Naive thymus-derived CD4-positive, alpha-beta T cell (primary cell): Measurements from ENCODE around the gene RAC2. TPM values are rescaled to one million over a fixed set of nuclear protein-coding genes. Genes with fewer than 3 reads are reported as not detected.

ENCODE experiments used
- ATAC-seq: fragments of 150-1000 bp; cut with Tn5 transposase; 2 replicates; pipeline ENCODE4 v1.10.0; 2021; ENCODE audit warnings: mild to moderate bottlenecking, moderate library complexity
- CTCF ChIA-PET: fragments of 350-600 bp; sonication (Branson Sonifier 250); formaldehyde crosslinking; loops from one replicate; lab custom pipeline; 2021; ENCODE audit warnings: antibody characterized with exemption; lab: Charles Lee
- POLR2A ChIA-PET: fragments of 350-600 bp; sonication (Branson Sonifier 250); formaldehyde crosslinking; loops from one replicate; lab custom pipeline; 2021; ENCODE audit warnings: antibody characterized with exemption, inconsistent platforms; lab: Charles Lee
- DNase-seq, 9 donors: peaks; one replicate each; pipeline versions ENCODE4 v3.0.0 to v3.0.0-alpha.2; 2020 to 2022; ENCODE audit warnings: mixed read lengths in 1 of 9
- H3K27ac ChIP-seq: one replicate; pipeline ENCODE4 v1.7.0; 2013; ENCODE audit warnings: mild to moderate bottlenecking, low read depth, low read length, moderate library complexity
- H3K27me3 ChIP-seq, 2 donors: one replicate each; pipeline ENCODE4 v1.7.0; 2013; ENCODE audit warnings: low read length in 2 of 2, mild to moderate bottlenecking in 2 of 2, moderate library complexity in 2 of 2; ENCODE audit not compliant: control insufficient read depth in 2 of 2, insufficient read depth in 2 of 2
- H3K36me3 ChIP-seq, 3 experiments: 1 replicate in 2 of 3; 2 replicates in 1 of 3; pipeline ENCODE4 v1.7.0; 2013; ENCODE audit warnings: low read length in 3 of 3, mild to moderate bottlenecking in 3 of 3, moderate library complexity in 1 of 3; ENCODE audit not compliant: insufficient read depth in 3 of 3, control insufficient read depth in 2 of 3
- H3K4me1 ChIP-seq, 2 donors: one replicate each; pipeline ENCODE4 v1.7.0; 2013; ENCODE audit warnings: low read length in 2 of 2, mild to moderate bottlenecking in 2 of 2, moderate library complexity in 1 of 2; ENCODE audit not compliant: control insufficient read depth in 2 of 2, insufficient read depth in 2 of 2
- H3K4me3 ChIP-seq: 2 replicates; pipeline ENCODE4 v1.7.0; 2013; ENCODE audit warnings: mild to moderate bottlenecking, low read length
- H3K9me3 ChIP-seq, 3 experiments: 1 replicate in 2 of 3; 2 replicates in 1 of 3; pipeline ENCODE4 v1.7.0; 2013; ENCODE audit warnings: low read length in 3 of 3; ENCODE audit not compliant: control insufficient read depth in 2 of 3
- H3K27ac Mint-ChIP-seq, 9 donors: one replicate each; pipeline ENCODE4 v1.8.0; 2020 to 2022; ENCODE audit warnings: mixed read lengths in 9 of 9, mild to moderate bottlenecking in 8 of 9, moderate library complexity in 5 of 9, inconsistent platforms in 2 of 9
- H3K27me3 Mint-ChIP-seq, 5 donors: one replicate each; pipeline ENCODE4 v1.8.0; 2021 to 2022; ENCODE audit warnings: mixed read lengths in 5 of 5, mild to moderate bottlenecking in 1 of 5
- H3K36me3 Mint-ChIP-seq, 5 donors: one replicate each; pipeline ENCODE4 v1.8.0; 2020 to 2022; ENCODE audit warnings: mixed read lengths in 5 of 5, mild to moderate bottlenecking in 3 of 5, inconsistent platforms in 1 of 5
- H3K4me1 Mint-ChIP-seq, 7 donors: one replicate each; pipeline ENCODE4 v1.8.0; 2020 to 2022; ENCODE audit warnings: mixed read lengths in 7 of 7, mild to moderate bottlenecking in 3 of 7, inconsistent platforms in 1 of 7
- H3K4me3 Mint-ChIP-seq, 10 donors: one replicate each; pipeline ENCODE4 v1.8.0; 2020 to 2022; ENCODE audit warnings: mild to moderate bottlenecking in 10 of 10, mixed read lengths in 10 of 10, moderate library complexity in 6 of 10, inconsistent platforms in 2 of 10
- H3K9me3 Mint-ChIP-seq, 11 donors: one replicate each; pipeline ENCODE4 v1.8.0; 2020 to 2022; ENCODE audit warnings: mixed read lengths in 11 of 11, mild to moderate bottlenecking in 4 of 11, inconsistent platforms in 1 of 11, moderate library complexity in 1 of 11
- intact Hi-C, 2 donors: fragments of 100-400 bp; cut with micrococcal nuclease; formaldehyde crosslinking; loops; one replicate each; pipeline ENCODE4 v1.15.1; 2023
- polyA plus RNA-seq, 2 donors: library from polyadenylated mRNA; unstranded; fragments of 300-500 nt; fragmentation: Illumina TruSeq; gene quantifications; one replicate each; pipeline ENCODE4 v1.2.3, GENCODE V29; 2021
- total RNA-seq, 6 experiments: library from RNA in 5 of 6; stranded (reverse) in 5 of 6; gene quantifications; 1 replicate in 5 of 6; 2 replicates in 1 of 6; pipeline ENCODE4 v1.2.3 and lab custom pipeline; 2021 to 2026

The RAC2 gene
- total and polyA plus RNA-seq, 7 experiments from 2014 or later = 263 to 886 (median 468) TPM

- peak overlapping the region; percentile 89 to 99 (median 95) for H3K27ac Mint-ChIP-seq
- ATAC-seq = no peak
- H3K4me1 Mint-ChIP-seq = peaks cover 61 to 99% (median 91%) of the 10 kb centered on the region in 7 donors
- no peaks in the 10 kb centered on the region for H3K27me3 Mint-ChIP-seq
- Histone ChIP-seq H3K4me1 (peaks cover 56 to 71% of the 10 kb centered on the region in 2 donors), H3K36me3 (peaks cover 0 to 15% (median 2%) of the 10 kb centered on the region in 3 experiments), H3K27ac (peak overlapping the region; percentile 77), H3K9me3 (no peaks in the 10 kb centered on the region), H3K4me3 (peak overlapping the region; percentile 35), H3K27me3 (no peaks in the 10 kb centered on the region)
- peaks cover 0 to 8% (median 2%) of the 10 kb centered on the region in 11 donors for H3K9me3 Mint-ChIP-seq
- CTCF ChIA-PET = interaction anchor here (1.3 to 6.6 kb wide), 7 partner anchors 11 to 50 kb away, joined by 4 to 49 read pairs (median 15); partner anchors contain the start of gene RAC2
- POLR2A ChIA-PET = interaction anchor here (0.6 to 22.1 kb wide), 7 partner anchors 14 to 442 kb away, joined by 3 to 335 read pairs (median 13); partner anchors contain the start of genes IFT27 and RAC2
- H3K36me3 Mint-ChIP-seq = peaks cover 3 to 48% (median 29%) of the 10 kb centered on the region in 5 donors
- intact Hi-C loops = no loop called here
- DNase-seq = no peak
- H3K4me3 Mint-ChIP-seq = peak overlapping the region; percentile 74 to 92 (median 83)
Observed at GRCh38 chr22:37218399-37218770, 25.7 kb downstream of the RAC2 start.

- Mint-ChIP-seq H3K27ac (peak overlapping the region in 6 of 9 donors; percentile 33 to 97 (median 88)), H3K36me3 (peaks cover 3 to 27% (median 25%) of the 10 kb centered on the region in 5 donors), H3K9me3 (peaks cover 0 to 4% (median 0%) of the 10 kb centered on the region in 11 donors), H3K4me3 (peak overlapping the region in 4 of 10 donors; percentile 32 to 84 (median 46)), H3K27me3 (no peaks in the 10 kb centered on the region), H3K4me1 (peaks cover 48 to 90% (median 82%) of the 10 kb centered on the region in 7 donors)
- Histone ChIP-seq H3K4me3 (no peak overlapping the region), H3K4me1 (peaks cover 36 to 47% of the 10 kb centered on the region in 2 donors), H3K9me3 (no peaks in the 10 kb centered on the region), H3K27ac (no peak overlapping the region), H3K27me3 (no peaks in the 10 kb centered on the region), H3K36me3 (peaks cover 0 to 14% (median 3%) of the 10 kb centered on the region in 3 experiments)
- ChIA-PET POLR2A (interaction anchor here (1.7 to 22.1 kb wide), 5 partner anchors 9 to 25 kb away, joined by 6 to 335 read pairs (median 256); partner anchors contain the start of gene RAC2), CTCF (interaction anchor here (0.6 to 6.6 kb wide), 7 partner anchors 10 to 44 kb away, joined by 3 to 49 read pairs (median 15); partner anchors contain the start of gene RAC2)
- intact Hi-C loops = no loop called here
- ATAC-seq (no peak), DNase-seq (no peak)
Observed at GRCh38 chr22:37215890-37216289, 28.2 kb downstream of the RAC2 start.

DNA sequence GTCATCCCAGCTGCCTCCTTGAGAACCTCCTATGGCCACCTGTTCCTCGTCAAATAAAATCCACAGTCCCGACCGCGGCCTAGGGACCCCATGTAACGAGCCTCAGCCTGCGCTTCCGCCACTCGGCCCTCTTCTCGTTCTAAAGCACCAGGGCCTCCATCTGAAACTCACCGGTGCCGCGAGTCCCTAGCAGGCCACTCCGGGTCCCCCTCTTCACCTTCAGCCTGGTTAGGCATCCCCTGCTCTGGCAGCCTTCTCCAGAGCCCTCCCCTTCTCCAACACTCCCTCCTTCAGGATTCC is 29.4 kb downstream of the RAC2 start:
- CTCF ChIA-PET = interaction anchor here (0.6 to 6.6 kb wide), 2 partner anchors 45 to 101 kb away, joined by 3 to 49 read pairs; no protein-coding TSS in a partner anchor
- peaks cover 0 to 25% (median 20%) of the 10 kb centered on the region in 5 donors for H3K36me3 Mint-ChIP-seq
- DNase-seq = no peak
- Histone ChIP-seq H3K4me1 (peaks cover 24 to 41% of the 10 kb centered on the region in 2 donors), H3K36me3 (peaks cover 0 to 14% (median 3%) of the 10 kb centered on the region in 3 experiments), H3K9me3 (no peaks in the 10 kb centered on the region), H3K27me3 (no peaks in the 10 kb centered on the region), H3K4me3 (no peak overlapping the region), H3K27ac (no peak overlapping the region)
- H3K27me3 Mint-ChIP-seq = no peaks in the 10 kb centered on the region
- peaks cover 41 to 88% (median 80%) of the 10 kb centered on the region in 7 donors for H3K4me1 Mint-ChIP-seq
- no peaks in the 10 kb centered on the region for H3K9me3 Mint-ChIP-seq
- H3K27ac Mint-ChIP-seq = peak overlapping the region in 8 of 9 donors; percentile 17 to 93 (median 62)
- POLR2A ChIA-PET = interaction anchor here (0.8 to 22.1 kb wide), 4 partner anchors 11 to 83 kb away, joined by 3 to 335 read pairs (median 267); partner anchors contain the start of gene RAC2
- intact Hi-C loops = no loop called here
- no peak for ATAC-seq
- H3K4me3 Mint-ChIP-seq = peak overlapping the region in 5 of 10 donors; percentile 11 to 84 (median 34)

DNA sequence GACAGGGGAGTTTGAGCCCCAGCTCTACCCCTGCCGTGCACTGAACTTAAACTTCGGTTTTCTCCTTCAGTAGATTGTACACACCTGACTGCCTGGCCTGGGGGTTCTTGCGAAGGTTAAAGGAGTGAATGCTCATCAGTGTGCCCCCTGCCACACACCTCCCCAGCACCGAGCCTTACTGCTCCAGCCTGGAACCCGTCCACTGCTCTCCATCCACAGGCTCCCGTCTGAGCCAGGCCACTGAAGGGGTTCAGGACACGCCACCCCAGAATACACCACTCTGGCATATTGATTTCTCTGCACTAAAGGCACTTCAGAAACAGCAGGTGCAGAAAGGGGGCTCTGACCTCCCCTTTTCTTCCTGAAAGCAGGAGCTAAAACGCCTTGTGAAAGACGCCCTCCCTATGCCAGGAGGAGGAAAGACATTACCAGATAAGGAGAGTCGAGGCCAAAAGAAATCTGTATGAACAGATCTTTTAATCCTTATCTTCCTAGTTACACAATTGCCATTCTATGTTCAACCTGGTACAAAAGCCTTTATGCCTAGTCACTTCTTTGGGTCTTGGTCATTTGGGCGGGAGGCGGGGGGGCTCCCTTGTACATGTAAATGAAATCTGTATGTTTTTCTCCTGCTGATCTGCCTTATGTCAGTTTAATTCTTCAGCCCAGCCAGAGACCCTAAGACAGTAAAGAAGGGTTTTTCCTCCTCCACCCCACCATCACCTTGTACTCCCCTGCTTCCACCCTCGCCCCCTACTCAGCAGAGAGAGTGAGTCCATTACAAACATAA is 29.9 kb downstream of the RAC2 start:
- Histone ChIP-seq H3K27ac (no peak overlapping the region), H3K4me3 (no peak overlapping the region), H3K4me1 (peaks cover 19 to 35% of the 10 kb centered on the region in 2 donors), H3K36me3 (peaks cover 0 to 14% (median 3%) of the 10 kb centered on the region in 3 experiments), H3K9me3 (no peaks in the 10 kb centered on the region), H3K27me3 (no peaks in the 10 kb centered on the region)
- intact Hi-C loops = no loop called here
- DNase-seq (no peak), ATAC-seq (no peak)
- peak overlapping the region in 8 of 9 donors; percentile 30 to 93 (median 62) for H3K27ac Mint-ChIP-seq
- peaks cover 37 to 85% (median 80%) of the 10 kb centered on the region in 7 donors for H3K4me1 Mint-ChIP-seq
- peak overlapping the region in 5 of 10 donors; percentile 11 to 63 (median 21) for H3K4me3 Mint-ChIP-seq
- H3K36me3 Mint-ChIP-seq = peaks cover 0 to 25% (median 20%) of the 10 kb centered on the region in 5 donors
- CTCF ChIA-PET = interaction anchor here (0.6 kb wide), 2 partner anchors 14 to 100 kb away, joined by 3 to 4 read pairs; no protein-coding TSS in a partner anchor
- H3K9me3 Mint-ChIP-seq = no peaks in the 10 kb centered on the region
- POLR2A ChIA-PET = interaction anchor here (0.8 to 22.1 kb wide), 3 partner anchors 10 to 93 kb away, joined by 3 to 278 read pairs (median 256); no protein-coding TSS in a partner anchor
- no peaks in the 10 kb centered on the region for H3K27me3 Mint-ChIP-seq

GRCh38 chr22:37213218-37213855 is 30.7 kb downstream of the RAC2 start:
- peaks cover 12 to 37% of the 10 kb centered on the region in 2 donors for H3K4me1 ChIP-seq
- no peak for DNase-seq
- peak overlapping the region in 8 of 9 donors; percentile 12 to 70 (median 35) for H3K27ac Mint-ChIP-seq

More at GRCh38 chr22:37213218-37213855, 30.7 kb downstream of the RAC2 start:
- ATAC-seq = no peak
- no peak overlapping the region for H3K4me3 ChIP-seq
- no peaks in the 10 kb centered on the region for H3K9me3 Mint-ChIP-seq
- no peaks in the 10 kb centered on the region for H3K27me3 Mint-ChIP-seq
- peaks cover 0 to 14% (median 3%) of the 10 kb centered on the region in 3 experiments for H3K36me3 ChIP-seq
- intact Hi-C loops = no loop called here
- H3K27me3 ChIP-seq = no peaks in the 10 kb centered on the region
- no peak overlapping the region for H3K27ac ChIP-seq
- H3K36me3 Mint-ChIP-seq = peaks cover 0 to 25% (median 19%) of the 10 kb centered on the region in 5 donors
- ChIA-PET POLR2A (interaction anchor here (0.8 to 22.1 kb wide), 3 partner anchors 9 to 92 kb away, joined by 3 to 278 read pairs (median 256); no protein-coding TSS in a partner anchor), CTCF (interaction anchor here (0.6 kb wide), 1 partner anchor 13 kb away, joined by 4 read pairs; no protein-coding TSS in a partner anchor)
- no peaks in the 10 kb centered on the region for H3K9me3 ChIP-seq
- peak overlapping the region in 1 of 10 donors; percentile 61 for H3K4me3 Mint-ChIP-seq
- H3K4me1 Mint-ChIP-seq = peaks cover 36 to 85% (median 80%) of the 10 kb centered on the region in 7 donors
